Keratinocyte (primary cell): ENCODE data around the gene LDLRAD4. TPM values are rescaled to one million over a fixed set of nuclear protein-coding genes. Genes with fewer than 3 reads are reported as not detected.

ENCODE experiments used
- DNase-seq: peaks from one replicate; pipeline ENCODE4 v3.0.0-alpha.2; 2011; ENCODE audit warnings: low read depth, missing footprints, low spot score
- FAIRE-seq: peaks from 2 replicates; lab custom pipeline; 2011; peaks lifted over from hg19 to GRCh38; lab: Jason Lieb, UNC
- H2AFZ ChIP-seq: 2 replicates; pipeline ENCODE4 v1.6.0; 2012; ENCODE audit warnings: low read length, control low read depth, inconsistent platforms; ENCODE audit not compliant: control insufficient read depth
- H3K27ac ChIP-seq: 2 replicates; pipeline ENCODE4 v1.5.1; 2011; ENCODE audit warnings: low read length; ENCODE audit not compliant: control insufficient read depth, insufficient read depth
- H3K27me3 ChIP-seq: 3 replicates; pipeline ENCODE4 v1.6.0; 2011; ENCODE audit warnings: low read length; ENCODE audit not compliant: control insufficient read depth, insufficient read depth; ENCODE audit errors: extremely low read depth
- H3K36me3 ChIP-seq, 2 experiments: 2 replicates in 1 of 2; 3 replicates in 1 of 2; pipeline ENCODE4 v1.5.1; 2011; ENCODE audit warnings: low read length in 2 of 2, mild to moderate bottlenecking in 1 of 2; ENCODE audit not compliant: control insufficient read depth in 2 of 2, insufficient read depth in 2 of 2; ENCODE audit errors: extremely low read depth in 1 of 2
- H3K4me1 ChIP-seq: 3 replicates; pipeline ENCODE4 v1.5.1; 2011; ENCODE audit warnings: low read length; ENCODE audit not compliant: control insufficient read depth, insufficient read depth; ENCODE audit errors: extremely low read depth
- H3K4me2 ChIP-seq: 3 replicates; pipeline ENCODE4 v1.6.0; 2011; ENCODE audit warnings: low read depth, low read length; ENCODE audit not compliant: control insufficient read depth, insufficient read depth; ENCODE audit errors: extremely low read depth
- H3K4me3 ChIP-seq, 3 experiments: fragments of 200-600 bp in 1 of 3; sonication (generic) in 1 of 3; 2 replicates in 2 of 3; 3 replicates in 1 of 3; pipeline ENCODE4 v1.5.1; 2011 to 2016; ENCODE audit warnings: low read length in 3 of 3, mild to moderate bottlenecking in 3 of 3, control low read depth in 2 of 3, inconsistent platforms in 1 of 3, low read depth in 1 of 3, mixed read lengths in 1 of 3, mixed run types in 1 of 3, moderate library complexity in 1 of 3; ENCODE audit not compliant: control insufficient read depth in 2 of 3, insufficient read depth in 2 of 3; ENCODE audit errors: extremely low read depth in 1 of 3
- H3K79me2 ChIP-seq: 2 replicates; pipeline ENCODE4 v1.6.0; 2012; ENCODE audit warnings: low read length; ENCODE audit not compliant: control insufficient read depth, insufficient read depth
- H3K9ac ChIP-seq: 3 replicates; pipeline ENCODE4 v1.6.0; 2011; ENCODE audit warnings: low read length; ENCODE audit not compliant: control insufficient read depth, insufficient read depth; ENCODE audit errors: extremely low read depth
- H3K9me1 ChIP-seq: 3 replicates; pipeline ENCODE4 v1.6.0; 2011; ENCODE audit warnings: low read length; ENCODE audit not compliant: control insufficient read depth, insufficient read depth; ENCODE audit errors: extremely low read depth
- H3K9me3 ChIP-seq: 2 replicates; pipeline ENCODE4 v1.5.1; 2012; ENCODE audit warnings: low read depth, low read length; ENCODE audit not compliant: control insufficient read depth
- H4K20me1 ChIP-seq: 3 replicates; pipeline ENCODE4 v1.6.0; 2011; ENCODE audit warnings: low read length; ENCODE audit not compliant: control insufficient read depth, insufficient read depth; ENCODE audit errors: extremely low read depth
- EZH2 ChIP-seq: IDR thresholded peaks from one replicate; pipeline ENCODE4 v1.6.1; 2012; ENCODE audit warnings: inconsistent platforms, mild to moderate bottlenecking, low read length, moderate library complexity
- dilution Hi-C: fragments of 300-500 bp; cut with MboI; formaldehyde crosslinking; loops from one replicate; pipeline ENCODE4 v1.7.0; 2020; ENCODE audit warnings: low sequenced_read_pairs; ENCODE audit not compliant: extremely low pct_ligation_motif_present
- polyA plus RNA-seq, 5 experiments: library from polyadenylated mRNA; depleted of rRNA in 3 of 5; stranded (reverse) in 3 of 5; stranded (forward) in 1 of 5; unstranded in 1 of 5; fragments of >200 nt; gene quantifications; 1 replicate in 1 of 5; 2 replicates in 3 of 5; 3 replicates in 1 of 5; pipeline versions ENCODE4 v1.2.1 to v1.2.3, GENCODE V29; 2011 to 2012; ENCODE audit warnings: missing spikeins in 2 of 5, low read depth in 1 of 5, low replicate concordance in 1 of 5
- TF ChIP-seq, protein P1 (sequence below), 3 experiments: IDR thresholded peaks in 1 of 3; conservative IDR thresholded peaks in 1 of 3; optimal IDR thresholded peaks in 1 of 3; 2 replicates in 2 of 3; 3 replicates in 1 of 3; pipeline versions ENCODE3 to v1.5.1; 2011; ENCODE audit warnings: low read length in 3 of 3, mild to moderate bottlenecking in 3 of 3, moderate library complexity in 2 of 3, control low read depth in 1 of 3, inconsistent platforms in 1 of 3; ENCODE audit not compliant: insufficient read depth in 2 of 3; ENCODE audit errors: extremely low read depth in 1 of 3

The LDLRAD4 gene
- polyA plus RNA-seq, 1 donor (not counting 4 experiments of a cell fraction or from before 2014, with no cell fraction given) = not detected

DNA sequence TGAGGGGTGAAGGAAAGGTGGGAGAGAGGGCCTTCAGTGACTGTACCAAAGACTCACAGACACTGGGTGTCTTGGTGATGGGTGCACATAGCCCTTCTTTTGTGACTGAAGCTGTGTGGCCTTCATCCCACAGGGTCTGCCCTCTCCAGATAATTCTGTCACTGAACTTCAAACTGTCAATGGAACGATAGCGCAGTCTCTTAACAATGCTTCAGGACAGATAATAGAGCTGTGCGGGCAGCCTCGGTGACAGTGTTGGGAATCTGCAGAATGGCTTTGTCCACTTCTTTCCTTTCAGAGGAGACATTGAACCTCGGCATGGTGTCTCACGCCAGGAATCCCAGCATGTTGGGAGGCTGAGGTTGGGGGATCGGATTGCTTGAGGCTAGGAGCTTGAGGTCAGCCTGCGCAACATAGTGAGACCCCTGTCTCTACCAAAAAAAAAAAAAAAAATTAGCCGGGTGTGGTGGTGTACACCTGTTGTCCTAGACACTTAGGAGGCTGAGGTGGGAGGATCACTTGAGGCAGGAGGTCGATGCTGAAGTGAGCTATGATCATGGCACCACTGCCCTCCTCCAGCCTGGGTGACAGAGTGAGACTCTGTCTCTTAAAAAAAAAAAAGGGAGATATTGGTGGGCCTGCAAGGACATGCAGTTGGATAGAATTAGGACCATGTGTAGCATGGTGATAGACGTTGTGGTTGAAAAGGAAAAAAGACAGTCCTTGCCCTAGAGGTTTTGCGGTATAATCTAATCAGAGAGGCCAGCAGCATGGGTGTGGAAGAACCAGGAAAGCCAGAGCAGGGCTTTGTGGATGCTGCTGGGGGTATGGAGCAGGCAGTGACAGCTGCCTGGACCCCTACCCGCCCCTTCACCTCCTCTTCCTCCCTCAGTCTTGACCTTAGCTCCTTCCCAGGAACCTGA, 91.4 kb downstream of the LDLRAD4 start:
- no peaks in the 10 kb centered on the region for H3K4me1 ChIP-seq
- no peaks in the 10 kb centered on the region for H3K9me1 ChIP-seq
- H3K27ac ChIP-seq = no peak overlapping the region
- no peaks in the 10 kb centered on the region for H3K36me3 ChIP-seq
- no peaks in the 10 kb centered on the region for H4K20me1 ChIP-seq
- H3K9me3 ChIP-seq = no peaks in the 10 kb centered on the region
- dilution Hi-C loops = no loop called here
- H3K4me2 ChIP-seq = no peak overlapping the region
- H3K79me2 ChIP-seq = no peaks in the 10 kb centered on the region
- H2AFZ ChIP-seq = no peak overlapping the region
- FAIRE-seq = no peak
- no peak overlapping the region for H3K4me3 ChIP-seq
- TF ChIP-seq, protein P1, sequence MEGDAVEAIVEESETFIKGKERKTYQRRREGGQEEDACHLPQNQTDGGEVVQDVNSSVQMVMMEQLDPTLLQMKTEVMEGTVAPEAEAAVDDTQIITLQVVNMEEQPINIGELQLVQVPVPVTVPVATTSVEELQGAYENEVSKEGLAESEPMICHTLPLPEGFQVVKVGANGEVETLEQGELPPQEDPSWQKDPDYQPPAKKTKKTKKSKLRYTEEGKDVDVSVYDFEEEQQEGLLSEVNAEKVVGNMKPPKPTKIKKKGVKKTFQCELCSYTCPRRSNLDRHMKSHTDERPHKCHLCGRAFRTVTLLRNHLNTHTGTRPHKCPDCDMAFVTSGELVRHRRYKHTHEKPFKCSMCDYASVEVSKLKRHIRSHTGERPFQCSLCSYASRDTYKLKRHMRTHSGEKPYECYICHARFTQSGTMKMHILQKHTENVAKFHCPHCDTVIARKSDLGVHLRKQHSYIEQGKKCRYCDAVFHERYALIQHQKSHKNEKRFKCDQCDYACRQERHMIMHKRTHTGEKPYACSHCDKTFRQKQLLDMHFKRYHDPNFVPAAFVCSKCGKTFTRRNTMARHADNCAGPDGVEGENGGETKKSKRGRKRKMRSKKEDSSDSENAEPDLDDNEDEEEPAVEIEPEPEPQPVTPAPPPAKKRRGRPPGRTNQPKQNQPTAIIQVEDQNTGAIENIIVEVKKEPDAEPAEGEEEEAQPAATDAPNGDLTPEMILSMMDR (optimal IDR thresholded peaks at IDR 0.05 in 1 of 3, IDR thresholded peaks at IDR 0.05 in 1 of 3, conservative IDR thresholded peaks at IDR 0.05 in 1 of 3; ENCODE audit: extremely low read depth in 1 of 3, insufficient read depth in 2 of 3, low read length in 3 of 3) = no peak
- no peak for TF ChIP-seq EZH2
- no peak for DNase-seq
- H3K27me3 ChIP-seq = no peaks in the 10 kb centered on the region
- H3K9ac ChIP-seq = no peak overlapping the region

DNA sequence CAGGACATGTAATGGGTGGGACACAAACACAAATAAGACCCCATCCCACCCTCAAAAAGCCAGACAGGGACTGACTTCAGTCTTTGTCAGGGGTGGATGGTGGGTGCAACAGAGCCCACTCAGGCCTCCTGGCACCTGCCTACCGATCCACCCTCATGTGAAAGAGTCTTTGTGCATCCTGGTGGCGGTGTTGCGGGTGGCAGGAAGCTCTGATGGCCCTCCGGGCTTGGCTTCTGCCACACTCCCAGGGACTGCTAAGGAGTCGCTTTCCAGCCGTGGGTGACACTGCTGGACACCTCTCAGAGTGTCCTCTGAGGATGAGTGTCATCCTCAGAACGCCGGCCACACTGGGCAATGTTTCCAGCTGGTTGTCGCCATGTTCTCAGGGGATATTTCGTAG, 92.6 kb downstream of the LDLRAD4 start:
- Histone ChIP-seq H3K27me3 (no peaks in the 10 kb centered on the region), H3K36me3 (no peaks in the 10 kb centered on the region), H3K9ac (no peak overlapping the region), H3K9me1 (no peaks in the 10 kb centered on the region), H2AFZ (no peak overlapping the region), H3K9me3 (peaks cover 3% of the 10 kb centered on the region), H3K79me2 (no peaks in the 10 kb centered on the region), H3K27ac (no peak overlapping the region), H4K20me1 (no peaks in the 10 kb centered on the region), H3K4me3 (no peak overlapping the region), H3K4me1 (no peaks in the 10 kb centered on the region), H3K4me2 (no peak overlapping the region)
- dilution Hi-C loops = no loop called here
- FAIRE-seq (no peak), DNase-seq (no peak)
- TF ChIP-seq, protein P1 (optimal IDR thresholded peaks at IDR 0.05 in 1 of 3, IDR thresholded peaks at IDR 0.05 in 1 of 3, conservative IDR thresholded peaks at IDR 0.05 in 1 of 3; ENCODE audit: extremely low read depth in 1 of 3, insufficient read depth in 2 of 3, low read length in 3 of 3) = no peak
- TF ChIP-seq EZH2 = no peak
